Activated CD4-positive, alpha-beta T cell treated with anti-CD3 and anti-CD28 coated beads, Interleukin-2, amount 50 U/mL, for 24 hours (primary cell): ENCODE measurements around the gene IMPACT.

Experiments used
- DNase-seq, 2 donors: peaks; one replicate each; pipeline ENCODE4 v3.0.0-alpha.2; 2020; ENCODE audit warnings: low read depth in 1 of 2, low spot score in 1 of 2

Gene IMPACT

DNA sequence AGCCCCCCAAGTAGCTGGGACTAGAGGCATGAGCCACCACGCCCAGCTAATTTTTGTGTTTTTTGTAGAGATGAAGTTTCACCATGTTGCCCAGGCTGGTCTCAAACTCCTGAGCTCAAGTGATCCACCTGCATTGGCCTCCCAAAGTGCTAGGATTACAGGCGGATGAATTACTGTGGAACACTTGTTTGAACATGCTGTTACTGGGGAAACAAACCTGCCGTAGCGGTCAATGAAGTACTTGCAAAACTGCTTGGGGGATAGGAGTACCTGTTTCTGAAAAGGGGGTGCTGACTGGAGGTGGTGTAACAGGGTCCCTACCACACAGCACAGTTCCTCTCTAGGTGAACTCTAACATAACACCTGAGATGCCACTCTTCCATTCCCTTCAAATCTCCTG lies 5.9 kb upstream of the IMPACT start:
- no peak for DNase-seq

DNA sequence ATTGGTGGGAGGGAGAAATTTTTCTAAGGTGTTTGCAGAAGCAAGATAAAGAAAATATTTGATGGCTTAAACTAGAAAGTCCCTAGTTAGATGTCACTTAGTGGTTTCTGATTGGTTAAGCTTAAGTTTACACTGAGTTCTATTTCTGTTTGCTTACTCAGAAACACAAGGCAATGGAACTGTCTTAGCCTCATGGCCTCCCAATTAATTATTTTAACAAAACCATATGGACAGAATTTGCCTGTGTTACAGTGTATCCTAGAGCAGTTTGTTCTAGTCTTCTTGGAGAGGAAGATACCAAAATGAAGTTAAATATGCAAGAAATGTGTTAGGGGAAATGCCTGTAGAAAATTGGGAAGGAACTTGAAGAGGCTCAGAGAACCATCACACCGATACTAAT lies 4.6 kb upstream of the IMPACT start:
- no peak for DNase-seq

DNA sequence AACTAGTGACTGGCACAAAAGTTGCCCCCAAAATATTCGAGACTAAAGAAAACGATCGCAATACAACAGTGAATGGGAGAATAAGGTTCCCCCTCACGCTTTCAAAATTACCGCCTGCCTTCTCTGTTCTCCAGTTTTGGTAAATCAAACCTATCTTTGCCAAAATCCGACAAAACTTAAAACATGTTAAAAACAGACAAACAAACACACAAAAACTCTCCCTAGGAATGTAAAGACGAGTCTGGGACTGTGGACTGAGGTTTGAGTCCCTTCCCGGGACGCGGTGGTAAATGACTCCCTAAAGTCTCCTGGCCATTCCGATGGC lies 435 bp upstream of the IMPACT start:
- DNase-seq = no peak

DNA sequence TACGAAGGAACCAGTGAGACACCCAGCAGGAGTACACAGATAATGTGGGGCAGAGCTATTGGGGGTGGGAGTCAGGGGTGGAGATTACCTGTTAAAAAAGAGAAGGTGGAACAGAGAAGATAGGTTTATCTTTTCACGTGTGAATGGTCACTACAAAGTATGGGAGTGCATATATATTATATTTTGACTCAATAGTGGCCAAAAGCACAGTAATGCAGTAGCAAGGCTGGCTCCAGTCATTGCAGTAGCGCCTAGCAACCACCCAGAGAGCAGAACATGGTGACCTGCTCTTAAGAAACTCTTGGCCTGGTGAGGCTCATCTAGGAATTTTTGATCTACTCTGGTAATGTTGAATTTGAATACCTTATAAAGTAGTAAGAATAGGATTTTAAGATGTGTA lies 1.0 kb downstream of the IMPACT start:
- no peak for DNase-seq

DNA sequence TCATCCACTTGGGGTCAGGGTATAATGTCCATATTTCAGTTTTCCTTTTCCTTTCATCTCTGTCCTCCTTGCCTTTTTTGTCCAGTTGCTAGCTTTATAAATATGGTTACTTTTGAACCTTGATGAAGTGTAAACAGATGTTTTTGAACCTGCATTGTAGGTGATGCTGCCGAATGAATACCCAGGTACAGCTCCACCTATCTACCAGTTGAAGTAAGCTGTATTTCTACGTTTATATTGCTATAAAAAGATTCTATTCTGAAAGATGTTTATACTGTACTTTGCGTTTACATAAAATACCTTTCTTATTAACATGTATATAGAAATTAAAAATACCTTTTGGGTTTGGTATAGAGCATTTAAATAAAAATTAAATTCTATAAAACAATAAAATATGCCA lies 2.2 kb downstream of the IMPACT start:
- no peak for DNase-seq

DNA sequence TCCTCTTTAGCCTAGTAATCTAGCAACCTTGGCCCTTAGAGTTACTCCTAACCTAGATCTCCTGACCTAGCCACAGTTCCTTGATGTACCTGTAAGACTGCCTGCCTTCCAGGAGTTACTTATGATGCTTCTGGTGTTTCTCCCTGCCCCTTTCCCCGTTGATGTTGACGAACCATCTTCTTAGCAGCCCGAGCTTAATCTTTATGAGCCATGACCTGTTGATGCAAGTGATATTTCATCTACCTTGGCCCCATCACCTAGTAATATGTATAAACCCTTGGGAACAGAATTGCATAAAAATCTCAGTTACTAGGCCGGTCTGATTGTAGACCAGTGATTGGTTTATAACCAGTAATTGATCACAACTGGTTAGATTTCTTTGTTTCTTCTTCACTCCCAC lies 2.7 kb downstream of the IMPACT start:
- DNase-seq = no peak

DNA sequence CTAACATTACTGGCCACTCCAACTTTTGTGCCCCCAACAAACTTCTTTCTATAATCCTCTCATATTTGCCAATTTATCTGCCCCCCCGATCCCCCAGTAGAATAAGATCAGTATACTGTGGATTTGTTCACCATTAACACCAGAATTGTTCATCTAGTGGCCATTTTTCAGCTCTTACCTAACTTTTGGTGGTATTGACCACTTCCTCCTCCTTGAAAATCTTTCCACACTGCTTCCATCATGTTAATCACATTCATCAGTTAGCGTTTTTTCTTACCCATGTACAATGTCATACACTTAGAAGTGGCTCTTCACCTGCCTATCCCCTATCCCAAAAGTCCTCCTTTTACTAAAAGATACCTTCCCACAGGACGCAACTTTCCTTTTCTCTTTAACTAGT lies 6.1 kb downstream of the IMPACT start:
- DNase-seq = no peak

- no peak for DNase-seq
These were observed 10.5 kb downstream of the IMPACT start for GRCh38 chr18:24436939-24437338.

- no peak for DNase-seq
These were observed 17.4 kb downstream of the IMPACT start for GRCh38 chr18:24443870-24444269.

DNA sequence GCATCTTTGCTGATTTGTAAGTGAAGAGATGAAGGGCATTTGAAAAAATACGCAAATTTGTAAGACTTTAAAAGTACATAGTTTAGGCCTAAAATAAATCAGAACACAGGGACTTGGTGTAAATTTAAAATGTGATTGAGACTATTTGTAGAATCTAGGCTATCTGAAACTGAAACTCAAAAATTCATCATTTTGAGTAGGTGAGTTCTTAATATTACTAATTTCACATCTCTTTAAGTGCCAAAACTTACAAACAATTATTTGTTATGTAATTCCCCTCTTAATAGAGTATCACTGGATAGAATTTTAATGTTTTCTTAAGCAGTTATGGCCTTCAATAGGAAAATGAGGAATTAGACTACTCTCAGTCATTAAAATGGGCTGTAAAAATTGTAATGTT lies 20.0 kb downstream of the IMPACT start:
- DNase-seq = no peak

DNA sequence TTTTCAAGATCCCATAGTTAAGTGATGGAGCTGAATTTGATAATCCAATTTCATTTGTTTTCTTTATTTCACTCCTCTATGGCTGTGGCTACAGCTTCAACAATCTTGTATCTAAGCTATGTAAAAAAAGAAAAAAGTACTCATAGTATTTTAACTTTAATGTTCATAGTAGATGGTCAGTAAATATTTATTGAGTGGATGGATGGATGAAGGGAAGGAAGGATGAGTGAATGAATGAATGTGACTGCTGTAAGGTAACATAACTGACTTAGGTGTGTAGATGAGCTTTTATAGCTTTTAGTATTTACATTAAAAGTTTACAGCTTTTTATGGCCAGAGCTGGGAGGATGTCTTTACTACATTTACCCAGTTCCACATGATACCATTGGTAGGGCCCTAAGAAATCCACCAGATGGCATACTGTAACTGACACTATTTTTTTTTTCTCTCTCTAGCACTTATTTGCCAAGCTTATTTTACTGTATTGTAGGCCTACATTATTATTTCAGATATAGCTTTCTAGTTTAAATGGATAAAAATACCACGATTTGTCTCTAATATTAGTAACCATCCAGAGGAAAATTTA lies 20.6 kb downstream of the IMPACT start:
- no peak for DNase-seq

- DNase-seq = no peak
These were observed 21.5 kb downstream of the IMPACT start for GRCh38 chr18:24447961-24448360.

DNA sequence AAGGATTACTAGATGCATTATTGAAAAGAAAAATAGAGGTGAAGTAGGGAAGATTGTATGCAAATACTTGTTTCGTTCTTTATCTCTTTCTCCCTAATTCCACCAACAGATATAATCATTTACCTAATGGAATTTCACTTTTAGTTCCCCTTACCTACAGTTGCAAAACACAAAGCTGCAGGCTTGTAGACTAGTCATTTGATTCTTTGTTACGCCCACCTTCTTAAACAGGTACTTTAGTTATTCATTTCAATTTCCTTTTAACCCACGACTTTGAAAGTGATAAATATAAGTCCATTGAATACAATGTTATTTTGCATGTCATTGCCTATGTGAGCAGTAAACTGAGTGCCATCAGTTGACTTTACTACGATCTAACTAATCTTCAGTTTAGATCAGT lies 30.1 kb downstream of the IMPACT start:
- DNase-seq = no peak

DNA sequence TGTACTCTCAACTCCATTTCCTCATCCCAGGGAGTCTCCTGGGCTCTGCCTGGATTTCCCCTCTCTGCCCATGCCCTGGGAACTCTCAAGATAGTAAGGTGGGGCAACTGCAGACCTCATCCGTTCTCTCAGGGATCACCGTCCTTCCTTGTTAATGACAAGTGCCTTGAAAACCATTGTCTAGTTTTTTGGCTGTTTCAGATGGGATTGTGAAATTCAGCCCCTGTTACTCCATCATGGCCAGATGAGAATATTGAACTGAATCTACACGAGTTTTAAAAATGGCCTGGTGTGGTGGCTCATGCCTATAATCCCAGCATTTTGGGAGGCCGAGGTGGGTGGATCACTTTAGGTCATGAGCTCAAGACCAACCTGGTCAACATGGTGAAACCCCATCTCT lies 33.3 kb downstream of the IMPACT start:
- DNase-seq = no peak

- no peak for DNase-seq
These were observed 33.9 kb downstream of the IMPACT start, which contains the start of gene HRH4 for GRCh38 chr18:24460388-24460787. Gene HRH4 (plus strand): TSS chr18:24460637. CDS start chr18:24460729, 92 bp downstream.

- no peak for DNase-seq
These were observed 35.5 kb downstream of the IMPACT start for GRCh38 chr18:24461996-24462395.

GRCh38 chr18:24462838-24463775 lies 36.6 kb downstream of the IMPACT start:
- DNase-seq = no peak

GRCh38 chr18:24465486-24465885 lies 39.0 kb downstream of the IMPACT start:
- no peak for DNase-seq

DNA sequence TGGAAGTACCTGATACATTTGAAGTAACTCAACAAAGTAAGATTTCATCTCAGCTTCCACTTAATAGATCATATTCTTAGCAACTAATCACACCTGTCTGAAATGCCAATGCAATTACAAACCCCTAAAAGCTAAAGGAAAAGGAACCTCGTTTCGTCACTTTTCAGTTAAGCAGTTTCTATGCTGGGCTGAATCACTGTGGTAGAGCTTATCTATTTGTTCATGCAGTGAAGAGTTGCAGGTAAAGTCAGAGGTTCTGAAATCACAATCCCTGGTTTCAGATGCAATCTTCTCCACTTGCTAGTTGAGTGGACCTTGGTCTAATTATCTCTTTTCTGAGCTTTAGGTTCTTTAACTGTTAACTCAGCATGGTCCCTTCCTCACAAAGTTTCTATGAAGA lies 40.3 kb downstream of the IMPACT start:
- DNase-seq = no peak

GRCh38 chr18:24470022-24470618 lies 43.6 kb downstream of the IMPACT start:
- no peak for DNase-seq

DNA sequence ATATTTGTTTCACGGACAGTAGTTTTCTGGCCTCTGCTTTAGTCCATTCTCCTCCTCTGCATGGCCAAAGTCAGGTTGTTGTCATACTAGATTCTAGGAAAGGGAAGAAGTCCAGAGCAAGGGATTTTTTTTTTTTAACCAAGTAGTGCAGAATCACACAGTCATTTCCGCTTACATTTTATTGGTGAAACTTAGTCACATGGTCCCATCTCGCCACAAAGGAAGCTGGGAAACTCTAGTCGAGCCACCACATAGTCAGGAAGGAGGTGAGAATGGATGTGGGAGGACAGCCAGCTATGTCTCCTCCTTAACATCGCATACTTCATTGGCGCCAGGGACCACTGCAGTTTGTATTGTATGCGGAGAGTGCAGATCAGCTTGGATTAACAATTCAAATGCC lies 44.3 kb downstream of the IMPACT start:
- no peak for DNase-seq

DNA sequence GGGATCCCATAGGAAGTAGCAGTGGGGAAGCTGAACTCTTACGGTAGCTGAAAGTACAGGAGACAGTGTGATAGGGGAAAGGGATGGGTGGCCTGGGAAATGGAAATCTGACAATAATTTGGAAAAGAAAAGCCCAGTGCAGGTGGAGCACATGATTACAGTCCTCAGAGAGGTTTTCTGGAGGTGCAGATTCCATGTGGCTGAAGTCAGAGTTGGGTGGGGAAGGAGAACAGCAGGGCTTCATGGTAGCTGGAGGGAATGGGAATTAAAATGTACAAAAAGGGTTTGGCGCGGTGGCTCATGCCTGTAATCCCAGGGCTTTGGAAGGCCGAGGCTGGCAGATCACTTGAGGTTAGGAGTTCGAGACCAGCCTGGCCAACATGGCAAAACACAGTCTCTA lies 46.1 kb downstream of the IMPACT start:
- DNase-seq = no peak
